ENCODE data around the gene MAN2C1.
A peak's percentile ranks its signal among the peaks of the same experiment; 100 is the strongest.
"Not testable (repeated sequence)": the region's sequence is repeated elsewhere in the genome, so short reads cannot be mapped to it uniquely, and the experiment has no call there.

The MAN2C1 gene

GRCh38 chr15:75346796-75347221, 21.6 kb downstream of the MAN2C1 start, which contains the start of gene NEIL1:
Gene NEIL1 (plus strand): TSS chr15:75347039. CDS start chr15:75348906, 1,867 bp downstream.
- Mint-ChIP-seq H3K36me3 (ENCODE audit: low read depth) (no peaks in the 10 kb centered on the region), H3K27ac (peak within 1 kb of the TSS in 2 of 3 experiments; percentile 19 to 37), H3K9me3 (no peaks in the 10 kb centered on the region), H3K4me1 (no peaks in the 10 kb centered on the region), H3K4me3 (peak within 1 kb of the TSS; percentile 94 to 98 (median 96)), H3K27me3 (ENCODE audit: low read depth) (peaks cover 21% of the 10 kb centered on the region)
- TF ChIP-seq CTCF (IDR thresholded peaks at IDR 0.05; ENCODE audit: unreplicated experiment in 3 of 3): no peak

DNA sequence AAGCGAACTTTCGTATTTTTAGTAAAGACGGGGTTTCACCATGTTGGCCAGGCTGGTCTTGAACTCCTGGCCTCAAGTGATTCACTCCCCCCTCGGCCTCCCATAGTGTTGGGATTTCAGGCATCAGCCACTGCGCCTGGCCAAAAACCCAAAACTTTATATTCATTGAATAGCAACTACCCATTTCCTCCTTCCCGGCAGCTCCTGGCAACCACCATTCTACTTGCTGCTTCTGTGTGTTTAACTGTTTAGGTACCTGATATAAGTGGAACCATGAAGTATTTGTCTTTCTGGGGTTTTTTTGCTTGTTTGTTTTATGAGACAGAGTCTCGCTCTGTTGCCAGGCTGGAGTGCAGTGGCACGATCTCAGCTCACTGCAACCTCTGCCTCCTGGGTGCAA, 24.5 kb downstream of the MAN2C1 start:
- H3K9me3 Mint-ChIP-seq; H3K36me3 Mint-ChIP-seq (ENCODE audit: low read depth); H3K4me1 Mint-ChIP-seq; H3K27ac Mint-ChIP-seq: not testable (repeated sequence)
- Mint-ChIP-seq H3K4me3 (peak overlapping the region in 2 of 3 experiments; percentile 28 to 53), H3K27me3 (ENCODE audit: low read depth) (peaks cover 21% of the 10 kb centered on the region)

- Mint-ChIP-seq H3K4me1 (no peaks in the 10 kb centered on the region), H3K36me3 (ENCODE audit: low read depth) (peaks cover 4% of the 10 kb centered on the region)
- no peak for TF ChIP-seq CTCF (IDR thresholded peaks at IDR 0.05; ENCODE audit: unreplicated experiment in 3 of 3)
Observed at GRCh38 chr15:75342221-75342620, 26.2 kb downstream of the MAN2C1 start.

DNA sequence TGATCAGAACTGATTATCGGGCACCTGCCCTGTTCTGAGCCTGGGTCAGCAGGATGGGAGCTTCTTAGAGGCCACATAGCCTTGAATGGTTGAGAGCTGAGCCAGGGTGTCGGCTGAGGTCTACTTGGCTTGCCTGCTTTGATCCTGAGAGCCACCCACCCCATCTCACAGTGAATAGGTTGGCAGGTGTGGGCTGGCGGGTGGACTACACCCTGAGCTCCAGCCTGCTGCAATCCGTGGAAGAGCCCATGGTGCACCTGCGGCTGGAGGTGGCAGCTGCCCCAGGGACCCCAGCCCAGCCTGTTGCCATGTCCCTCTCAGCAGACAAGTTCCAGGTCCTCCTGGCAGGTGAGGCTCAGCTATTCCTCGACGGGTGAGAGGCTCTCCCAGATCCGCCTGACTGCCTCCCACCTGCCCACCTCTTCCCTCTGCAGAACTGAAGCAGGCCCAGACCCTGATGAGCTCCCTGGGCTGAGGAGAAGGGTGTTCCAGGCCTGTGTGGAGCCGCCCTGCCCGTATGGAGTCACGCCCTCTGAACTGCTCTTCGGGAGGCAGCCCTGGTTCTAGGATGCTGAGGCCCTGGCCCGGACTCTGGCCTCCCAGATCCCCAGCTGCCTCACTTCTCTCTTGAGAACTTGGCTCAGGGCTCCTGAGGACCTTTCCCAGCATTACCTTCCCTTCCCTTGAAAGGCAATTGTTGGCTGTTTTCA, 28.7 kb downstream of the MAN2C1 start:
- H3K36me3 Mint-ChIP-seq (ENCODE audit: low read depth): peaks cover 4% of the 10 kb centered on the region
- H3K4me3 Mint-ChIP-seq: peak overlapping the region in 2 of 3 experiments; percentile 19 to 51
- no peaks in the 10 kb centered on the region for H3K9me3 Mint-ChIP-seq
- no peak overlapping the region for H3K27ac Mint-ChIP-seq
- TF ChIP-seq CTCF (IDR thresholded peaks at IDR 0.05; ENCODE audit: unreplicated experiment in 3 of 3): no peak
- H3K27me3 Mint-ChIP-seq (ENCODE audit: low read depth): no peaks in the 10 kb centered on the region
- H3K4me1 Mint-ChIP-seq: peaks cover 18% of the 10 kb centered on the region

More at GRCh38 chr15:75342221-75342620, 26.2 kb downstream of the MAN2C1 start:
- Mint-ChIP-seq H3K9me3 (no peaks in the 10 kb centered on the region), H3K27me3 (ENCODE audit: low read depth) (peaks cover 17% of the 10 kb centered on the region), H3K27ac (no peak overlapping the region), H3K4me3 (no peak overlapping the region)

GRCh38 chr15:75338661-75339240, 29.7 kb downstream of the MAN2C1 start:
- Mint-ChIP-seq H3K9me3 (no peaks in the 10 kb centered on the region), H3K4me1 (peaks cover 18% of the 10 kb centered on the region), H3K27ac (no peak overlapping the region), H3K4me3 (peak overlapping the region in 2 of 3 experiments; percentile 14 to 41), H3K36me3 (ENCODE audit: low read depth) (peaks cover 4% of the 10 kb centered on the region), H3K27me3 (ENCODE audit: low read depth) (no peaks in the 10 kb centered on the region)
- no peak for TF ChIP-seq CTCF (IDR thresholded peaks at IDR 0.05; ENCODE audit: unreplicated experiment in 3 of 3)

DNA sequence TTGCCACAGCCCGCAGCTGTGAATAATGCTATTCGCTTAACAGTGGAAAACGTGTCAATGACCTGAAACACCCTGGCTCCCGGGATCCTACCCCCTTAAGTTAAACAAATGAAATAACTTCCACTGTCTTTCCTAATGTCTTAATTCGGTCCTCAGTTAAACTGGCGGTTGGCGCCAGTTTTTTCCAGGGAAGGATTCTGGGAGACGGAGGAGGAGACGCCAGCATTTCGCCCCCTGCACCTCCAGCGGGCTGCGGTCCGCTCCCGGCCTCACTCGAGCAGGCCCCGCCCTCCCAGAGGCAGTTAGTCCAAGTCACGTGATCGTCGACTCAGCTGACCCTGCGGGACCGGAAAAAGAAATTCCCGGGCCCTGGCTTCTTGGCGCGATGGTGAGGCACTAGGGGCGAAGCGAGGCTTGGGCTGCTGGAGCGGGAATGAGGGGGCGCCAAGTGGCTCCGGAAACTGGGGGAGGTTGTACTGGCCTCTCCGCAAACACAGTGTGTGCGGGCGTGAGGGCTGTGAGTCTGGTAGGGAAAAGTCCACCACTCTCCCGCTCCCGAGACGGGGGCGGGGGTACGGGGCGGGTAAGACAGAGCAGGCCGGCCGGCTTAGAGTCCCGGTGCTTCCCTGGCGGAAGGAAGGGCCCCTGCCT, 32.6 kb downstream of the MAN2C1 start, which contains the start of gene COMMD4:
Gene COMMD4, plus strand, starts transcription at position 359 of the 651 bp plus-strand sequence. Its CDS starts 27 bp downstream, at position 386.
- H3K9me3 Mint-ChIP-seq: no peaks in the 10 kb centered on the region
- peak within 1 kb of the TSS; percentile 98 to 100 (median 99) for H3K4me3 Mint-ChIP-seq
- no peaks in the 10 kb centered on the region for H3K27me3 Mint-ChIP-seq (ENCODE audit: low read depth)
- no peak for TF ChIP-seq CTCF (IDR thresholded peaks at IDR 0.05; ENCODE audit: unreplicated experiment in 3 of 3)
- peaks cover 4% of the 10 kb centered on the region for H3K36me3 Mint-ChIP-seq (ENCODE audit: low read depth)
- peaks cover 18% of the 10 kb centered on the region for H3K4me1 Mint-ChIP-seq
- peak within 1 kb of the TSS; percentile 91 to 94 (median 92) for H3K27ac Mint-ChIP-seq
